ENCODE results near the gene IFFO2. TPM values are rescaled to one million over a fixed set of nuclear protein-coding genes. Genes with fewer than 3 reads are reported as not detected.

Gene IFFO2
- total and polyA plus RNA-seq, 2 donors, result 4.3 to 14.2 TPM

DNA sequence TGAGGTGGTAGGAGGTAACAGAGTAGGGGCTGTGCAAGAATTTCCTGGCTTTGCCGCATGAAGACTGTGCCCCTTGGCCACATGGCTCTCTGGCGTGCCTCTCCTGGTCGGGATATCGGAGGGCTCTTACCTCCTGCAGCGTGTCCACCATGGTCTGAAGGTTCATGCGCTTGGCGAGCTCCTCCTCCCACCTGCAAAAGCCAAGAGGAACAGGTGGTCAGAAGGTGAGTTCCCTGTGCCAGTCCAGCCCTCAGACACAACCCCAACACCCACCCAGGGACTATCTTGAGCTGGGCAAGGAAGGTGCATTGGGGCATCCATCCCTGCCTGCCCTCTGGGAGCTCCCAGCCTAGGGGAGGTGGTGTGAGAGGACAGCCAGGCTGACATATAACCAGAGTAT, 35.5 kb downstream of the IFFO2 start:
- no peak for DNase-seq (ENCODE audit: extremely low spot score)
- Histone ChIP-seq H3K27ac (ENCODE audit: low read depth) (no peak overlapping the region), H3K4me3 (ENCODE audit: low read depth, low read length) (no peak overlapping the region), H3K4me1 (ENCODE audit: insufficient read depth) (no peaks in the 10 kb centered on the region), H3K36me3 (ENCODE audit: insufficient read depth) (no peaks in the 10 kb centered on the region)
- 95% methylated on average over 7 of the region's 7 CpGs for WGBS

DNA sequence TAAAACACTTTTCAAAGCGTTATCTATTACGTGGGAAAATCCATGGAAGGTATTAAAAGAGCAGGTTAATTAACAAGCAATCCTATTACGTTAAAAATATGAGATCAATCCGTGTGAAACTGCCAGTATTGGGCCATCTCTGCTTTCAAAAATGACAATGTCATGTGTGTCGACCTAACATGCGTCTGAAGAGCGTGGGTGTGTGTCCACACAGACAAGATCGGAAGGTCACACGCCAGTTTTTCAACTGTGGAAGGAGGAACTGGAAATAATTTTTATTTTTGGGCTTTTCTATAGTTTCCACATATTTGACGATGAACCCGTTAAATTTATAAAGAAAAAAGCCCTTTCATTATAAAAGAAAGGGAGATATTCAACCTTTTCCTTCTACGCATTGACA, 36.5 kb downstream of the IFFO2 start:
- H3K4me3 ChIP-seq (ENCODE audit: low read depth, low read length), result no peak overlapping the region
- H3K4me1 ChIP-seq (ENCODE audit: insufficient read depth), result no peaks in the 10 kb centered on the region
- H3K36me3 ChIP-seq (ENCODE audit: insufficient read depth), result no peaks in the 10 kb centered on the region
- H3K27ac ChIP-seq (ENCODE audit: low read depth), result no peak overlapping the region
- DNase-seq (ENCODE audit: extremely low spot score), result no peak
- 93% methylated on average over 12 of the region's 12 CpGs for WGBS

DNA sequence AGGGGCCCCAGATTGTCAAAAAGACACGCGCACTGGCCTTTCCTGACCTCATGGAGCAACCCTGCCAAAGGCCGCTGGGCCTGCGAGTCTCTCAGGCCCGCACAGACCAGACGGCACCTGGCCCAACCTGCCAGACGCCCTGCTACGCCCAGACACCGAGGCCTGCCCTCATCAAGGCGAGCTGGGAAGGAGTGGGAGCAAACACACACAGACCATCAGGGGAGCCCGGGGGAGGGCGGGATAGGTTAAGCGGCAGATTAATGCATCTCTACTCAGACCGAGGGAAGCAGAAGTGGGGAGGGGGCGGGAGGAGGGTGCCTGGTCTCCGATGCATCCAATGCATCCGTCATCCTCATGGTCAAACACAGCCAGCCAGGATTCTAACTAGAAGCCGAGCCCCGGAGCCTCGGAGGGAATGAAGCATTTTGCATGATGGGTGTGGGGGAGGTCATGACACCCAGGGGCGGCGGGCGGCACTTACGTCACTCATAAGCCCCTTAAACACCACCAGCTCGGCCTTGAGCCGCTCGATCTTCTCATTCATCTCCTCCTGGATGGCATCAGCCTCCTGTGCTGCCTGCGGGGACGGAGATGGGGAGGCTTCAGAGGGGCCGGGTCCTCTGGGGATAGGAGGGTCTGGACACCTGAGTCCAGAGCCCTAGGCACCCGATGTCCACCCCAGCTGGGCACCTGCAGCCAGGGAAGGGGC, 37.1 kb downstream of the IFFO2 start:
- H3K27ac ChIP-seq (ENCODE audit: low read depth), result no peak overlapping the region
- no peak for DNase-seq (ENCODE audit: extremely low spot score)
- 85% methylated on average over 31 of the region's 31 CpGs for WGBS
- no peaks in the 10 kb centered on the region for H3K4me1 ChIP-seq (ENCODE audit: insufficient read depth)
- no peak overlapping the region for H3K4me3 ChIP-seq (ENCODE audit: low read depth, low read length)
- H3K36me3 ChIP-seq (ENCODE audit: insufficient read depth), result no peaks in the 10 kb centered on the region

DNA sequence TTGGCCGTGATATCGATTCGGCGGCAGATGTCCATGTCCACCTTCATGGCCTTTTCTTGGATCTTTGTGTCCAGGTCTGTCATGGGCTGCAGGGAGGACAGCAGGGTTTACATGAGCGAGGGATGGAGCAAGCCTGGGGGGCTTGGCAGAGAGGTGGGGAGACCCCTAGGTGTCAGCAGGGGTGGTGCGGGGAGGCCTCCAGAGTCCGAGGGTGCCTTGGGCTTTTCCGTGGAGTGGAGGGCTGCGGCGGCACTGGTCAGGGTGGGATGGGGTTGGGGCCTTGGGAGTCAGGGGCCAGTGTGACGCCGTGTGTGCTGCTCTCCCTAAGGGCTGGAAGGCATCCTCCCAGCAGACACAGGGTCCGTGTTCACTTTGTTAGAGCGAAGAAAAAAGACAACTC, 38.1 kb downstream of the IFFO2 start:
- H3K4me1 ChIP-seq (ENCODE audit: insufficient read depth), result no peaks in the 10 kb centered on the region
- no peaks in the 10 kb centered on the region for H3K36me3 ChIP-seq (ENCODE audit: insufficient read depth)
- no peak for DNase-seq (ENCODE audit: extremely low spot score)
- WGBS, result 93% methylated on average over 14 of the region's 14 CpGs
- H3K4me3 ChIP-seq (ENCODE audit: low read depth, low read length), result no peak overlapping the region
- no peak overlapping the region for H3K27ac ChIP-seq (ENCODE audit: low read depth)

DNA sequence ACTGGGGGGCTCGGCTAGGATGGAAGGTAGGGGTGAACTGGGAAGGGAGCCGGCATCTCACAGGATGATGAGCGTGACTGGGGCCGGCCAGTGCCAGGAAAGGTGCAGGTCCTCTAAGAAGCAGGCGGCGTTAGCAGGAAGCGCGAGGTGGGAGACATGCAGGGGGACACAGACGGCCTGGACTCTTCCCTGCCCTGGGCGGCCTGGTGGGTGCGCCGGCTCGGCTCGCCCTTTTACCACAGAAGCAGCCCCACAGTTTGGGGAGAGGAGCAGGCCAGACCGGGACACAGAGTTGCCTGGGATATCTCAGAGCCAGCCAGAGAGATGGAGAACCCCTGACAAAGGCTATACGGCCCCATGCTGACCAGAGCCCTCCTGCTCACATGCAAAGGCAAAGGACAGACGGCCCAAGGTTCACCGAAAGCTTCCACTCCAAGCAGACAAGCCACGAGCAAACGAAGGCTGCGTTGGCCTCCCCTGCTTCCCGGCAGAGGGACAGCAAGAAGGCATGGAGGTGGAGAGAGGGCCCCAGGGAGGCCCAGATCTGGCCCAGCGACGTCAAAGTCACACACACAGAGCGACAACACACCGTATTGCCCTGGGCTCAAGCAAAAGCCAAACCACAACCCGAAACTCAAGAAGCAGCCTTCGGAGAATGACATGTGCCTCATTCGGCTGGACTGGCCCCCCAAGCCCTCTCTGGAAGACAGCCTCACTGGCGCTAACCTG, 39.2 kb downstream of the IFFO2 start:
- no peaks in the 10 kb centered on the region for H3K4me1 ChIP-seq (ENCODE audit: insufficient read depth)
- no peaks in the 10 kb centered on the region for H3K36me3 ChIP-seq (ENCODE audit: insufficient read depth)
- WGBS, result 92% methylated on average over 30 of the region's 30 CpGs
- H3K27ac ChIP-seq (ENCODE audit: low read depth), result no peak overlapping the region
- no peak for DNase-seq (ENCODE audit: extremely low spot score)
- no peak overlapping the region for H3K4me3 ChIP-seq (ENCODE audit: low read depth, low read length)

DNA sequence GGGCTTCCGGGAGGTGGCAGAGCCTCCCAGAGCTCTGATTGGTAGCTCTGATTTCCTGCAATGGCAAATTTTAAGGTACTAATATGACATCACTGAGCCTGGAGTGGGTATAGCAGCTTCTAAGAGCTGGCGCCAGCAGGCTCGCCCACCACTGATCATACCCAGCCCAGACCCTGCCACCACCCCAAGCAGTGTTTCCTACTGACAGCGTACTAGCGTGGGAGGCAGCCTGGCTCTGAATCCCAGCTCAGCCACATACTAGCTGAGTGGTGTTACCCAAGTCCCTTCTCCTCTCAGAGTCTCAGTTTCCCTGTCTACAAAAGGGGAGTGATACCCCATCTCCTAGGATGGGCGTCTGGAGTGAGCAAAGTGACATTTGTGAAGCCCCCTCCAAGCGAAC, 41.1 kb downstream of the IFFO2 start:
- no peak overlapping the region for H3K27ac ChIP-seq (ENCODE audit: low read depth)
- H3K36me3 ChIP-seq (ENCODE audit: insufficient read depth), result no peaks in the 10 kb centered on the region
- DNase-seq (ENCODE audit: extremely low spot score), result no peak
- WGBS, result 94% methylated on average over 7 of the region's 7 CpGs
- H3K4me3 ChIP-seq (ENCODE audit: low read depth, low read length), result no peak overlapping the region
- H3K4me1 ChIP-seq (ENCODE audit: insufficient read depth), result no peaks in the 10 kb centered on the region

DNA sequence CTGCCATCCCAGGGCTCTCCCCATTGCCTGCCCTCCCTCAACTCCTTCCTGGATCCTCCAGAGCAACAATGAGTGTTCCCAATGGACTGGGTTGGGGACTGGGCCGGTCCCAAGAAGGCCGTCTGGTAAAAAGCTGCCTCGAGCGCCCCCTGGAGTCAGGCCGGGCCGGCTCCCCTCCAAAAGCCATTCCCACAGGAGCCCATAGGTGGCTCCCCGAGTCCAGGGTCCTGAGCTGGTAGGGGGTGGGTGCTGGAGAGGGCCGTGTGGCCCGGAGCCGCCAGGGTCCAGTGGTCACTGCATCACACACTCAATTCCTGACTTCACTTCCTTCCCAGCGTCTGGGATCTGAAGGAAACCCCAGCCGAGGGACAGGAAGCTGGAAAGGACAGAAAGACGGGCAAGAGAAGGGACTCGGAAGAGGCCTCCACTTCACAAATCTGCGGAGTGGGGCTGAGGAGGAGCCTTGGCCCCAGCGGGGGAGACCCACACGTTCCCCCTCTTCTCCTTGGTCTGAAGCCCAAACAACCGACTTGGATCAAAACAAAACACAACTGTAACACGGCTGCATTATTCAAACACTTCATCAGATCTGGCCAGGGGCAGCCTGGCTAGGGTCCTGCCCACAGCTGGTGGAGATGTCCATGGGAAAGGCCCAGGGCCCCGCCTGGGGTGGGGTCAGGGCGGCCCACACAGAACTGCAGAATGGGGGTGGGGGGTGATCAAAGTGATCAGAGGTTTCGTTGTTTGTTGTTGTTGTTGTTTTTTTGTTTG, 43.2 kb downstream of the IFFO2 start:
- WGBS, result 28% methylated on average over 22 of the region's 22 CpGs
- DNase-seq (ENCODE audit: extremely low spot score), result no peak
- Histone ChIP-seq H3K36me3 (ENCODE audit: insufficient read depth) (no peaks in the 10 kb centered on the region), H3K27ac (ENCODE audit: low read depth) (no peak overlapping the region), H3K4me1 (ENCODE audit: insufficient read depth) (no peaks in the 10 kb centered on the region), H3K4me3 (ENCODE audit: low read depth, low read length) (no peak overlapping the region)

DNA sequence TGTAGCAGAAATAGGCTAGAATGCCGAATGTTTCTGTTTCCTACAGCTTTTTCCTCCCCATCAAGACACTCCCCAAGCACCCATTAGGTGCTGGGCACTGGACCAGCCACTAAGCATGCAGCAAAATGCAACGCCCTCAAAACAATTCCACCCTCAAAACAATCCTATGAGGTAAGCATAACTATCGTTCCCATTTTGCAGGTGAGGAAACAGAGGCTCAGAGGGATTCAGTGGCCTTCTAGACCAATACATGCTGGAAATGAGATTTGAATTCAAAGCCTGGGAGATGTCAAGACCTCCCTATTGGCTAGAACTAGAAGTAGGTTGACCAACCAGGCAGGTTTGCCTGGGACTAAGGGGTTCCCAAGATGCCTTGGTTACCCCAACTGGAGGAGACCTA, 43.9 kb downstream of the IFFO2 start:
- no peak overlapping the region for H3K4me3 ChIP-seq (ENCODE audit: low read depth, low read length)
- H3K4me1 ChIP-seq (ENCODE audit: insufficient read depth), result no peaks in the 10 kb centered on the region
- peaks cover under 1% of the 10 kb centered on the region for H3K36me3 ChIP-seq (ENCODE audit: insufficient read depth)
- 93% methylated on average over 3 of the region's 3 CpGs for WGBS
- no peak overlapping the region for H3K27ac ChIP-seq (ENCODE audit: low read depth)
- no peak for DNase-seq (ENCODE audit: extremely low spot score)

DNA sequence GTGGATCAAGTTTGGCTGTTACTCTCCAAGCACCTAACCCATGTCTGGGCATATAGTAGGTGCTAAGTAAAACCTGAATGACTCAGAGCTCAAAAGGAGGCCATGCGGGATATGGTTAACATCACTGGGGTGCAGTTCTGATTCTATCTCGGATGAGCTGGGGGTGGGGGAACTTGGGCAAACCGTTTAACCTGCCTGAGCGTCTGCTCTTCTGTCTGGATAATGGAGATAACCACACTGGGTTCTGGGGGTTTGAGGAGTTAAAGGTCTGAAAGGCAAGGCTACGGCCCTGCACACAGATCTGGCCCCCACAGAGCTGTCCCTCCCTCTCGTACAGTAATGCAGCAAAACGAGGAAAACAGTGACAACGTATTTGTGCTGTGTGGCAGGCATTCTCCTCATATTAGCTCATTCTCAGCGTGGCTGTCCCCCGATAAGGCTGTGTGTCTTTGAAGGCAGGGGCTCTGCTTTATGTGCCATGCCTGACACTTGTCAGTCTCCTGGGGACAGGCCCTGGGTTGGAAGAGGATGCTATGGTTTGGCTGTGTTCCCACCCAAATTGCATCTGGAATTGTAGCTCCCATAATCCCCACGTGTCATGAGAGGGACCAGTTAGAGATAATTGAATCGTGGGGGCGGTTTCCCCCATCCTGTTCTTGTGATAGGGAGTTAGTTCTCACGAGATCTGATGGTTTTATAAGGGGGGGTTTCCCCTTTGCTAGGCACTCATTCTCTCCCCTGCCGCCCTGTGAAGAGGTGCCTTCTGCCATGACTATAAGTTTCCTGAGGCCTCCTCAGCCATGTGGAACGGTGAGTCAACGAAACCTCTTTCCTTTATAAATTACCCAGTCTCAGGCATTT, 47.3 kb downstream of the IFFO2 start:
- H3K36me3 ChIP-seq (ENCODE audit: insufficient read depth), result peaks cover 2% of the 10 kb centered on the region
- H3K4me1 ChIP-seq (ENCODE audit: insufficient read depth), result no peaks in the 10 kb centered on the region
- DNase-seq (ENCODE audit: extremely low spot score), result no peak
- H3K4me3 ChIP-seq (ENCODE audit: low read depth, low read length), result no peak overlapping the region
- no peak overlapping the region for H3K27ac ChIP-seq (ENCODE audit: low read depth)
- 78% methylated on average over 17 of the region's 17 CpGs for WGBS

DNA sequence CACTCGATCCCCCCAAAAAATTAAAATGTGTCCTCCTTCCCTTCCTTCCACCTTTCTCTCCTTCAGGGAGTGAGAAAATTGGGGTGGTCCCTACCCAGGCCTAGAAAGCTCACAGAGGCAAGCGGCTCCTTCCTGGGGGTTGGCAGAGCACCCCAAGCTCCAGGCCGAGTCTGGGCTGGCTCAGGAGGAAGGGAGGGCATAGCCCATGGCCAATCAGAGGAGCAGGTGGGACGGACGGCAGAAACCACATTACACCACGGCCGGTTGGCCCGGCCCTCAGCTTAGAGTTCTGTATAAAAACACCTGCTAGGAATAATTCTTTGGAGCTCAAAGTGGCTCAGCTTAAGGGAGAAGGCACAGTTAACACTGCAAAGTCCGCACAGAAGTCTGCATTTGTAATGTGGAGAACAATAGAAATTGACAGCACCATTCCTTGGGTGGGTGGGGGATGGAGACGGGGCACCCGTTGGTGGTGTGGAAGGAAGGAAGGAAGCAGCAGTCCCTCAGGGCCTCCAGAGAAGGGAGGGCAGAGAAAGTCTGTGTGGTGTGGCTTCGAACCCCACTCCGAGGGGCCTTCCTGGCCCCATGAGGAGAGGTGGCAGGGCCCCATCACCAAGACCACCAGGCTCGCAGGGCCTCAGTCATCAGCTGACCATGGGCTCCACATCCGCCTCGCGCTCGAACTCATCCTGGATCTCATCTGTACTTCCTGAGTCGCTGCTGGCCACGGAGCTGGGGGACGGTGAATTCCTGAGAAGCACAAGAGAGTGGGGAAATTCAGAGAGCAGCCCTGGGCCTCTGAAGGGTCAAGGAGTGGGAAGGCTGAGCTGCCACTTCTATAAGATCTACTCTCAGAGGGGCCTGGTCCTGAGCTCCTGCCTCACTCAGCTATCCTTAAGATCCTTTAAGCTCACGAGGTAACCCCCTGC, 48.3 kb downstream of the IFFO2 start:
- Histone ChIP-seq H3K4me1 (ENCODE audit: insufficient read depth) (no peaks in the 10 kb centered on the region), H3K27ac (ENCODE audit: low read depth) (no peak overlapping the region), H3K36me3 (ENCODE audit: insufficient read depth) (peaks cover 2% of the 10 kb centered on the region), H3K4me3 (ENCODE audit: low read depth, low read length) (no peak overlapping the region)
- no peak for DNase-seq (ENCODE audit: extremely low spot score)
- WGBS, result 63% methylated on average over 22 of the region's 22 CpGs

DNA sequence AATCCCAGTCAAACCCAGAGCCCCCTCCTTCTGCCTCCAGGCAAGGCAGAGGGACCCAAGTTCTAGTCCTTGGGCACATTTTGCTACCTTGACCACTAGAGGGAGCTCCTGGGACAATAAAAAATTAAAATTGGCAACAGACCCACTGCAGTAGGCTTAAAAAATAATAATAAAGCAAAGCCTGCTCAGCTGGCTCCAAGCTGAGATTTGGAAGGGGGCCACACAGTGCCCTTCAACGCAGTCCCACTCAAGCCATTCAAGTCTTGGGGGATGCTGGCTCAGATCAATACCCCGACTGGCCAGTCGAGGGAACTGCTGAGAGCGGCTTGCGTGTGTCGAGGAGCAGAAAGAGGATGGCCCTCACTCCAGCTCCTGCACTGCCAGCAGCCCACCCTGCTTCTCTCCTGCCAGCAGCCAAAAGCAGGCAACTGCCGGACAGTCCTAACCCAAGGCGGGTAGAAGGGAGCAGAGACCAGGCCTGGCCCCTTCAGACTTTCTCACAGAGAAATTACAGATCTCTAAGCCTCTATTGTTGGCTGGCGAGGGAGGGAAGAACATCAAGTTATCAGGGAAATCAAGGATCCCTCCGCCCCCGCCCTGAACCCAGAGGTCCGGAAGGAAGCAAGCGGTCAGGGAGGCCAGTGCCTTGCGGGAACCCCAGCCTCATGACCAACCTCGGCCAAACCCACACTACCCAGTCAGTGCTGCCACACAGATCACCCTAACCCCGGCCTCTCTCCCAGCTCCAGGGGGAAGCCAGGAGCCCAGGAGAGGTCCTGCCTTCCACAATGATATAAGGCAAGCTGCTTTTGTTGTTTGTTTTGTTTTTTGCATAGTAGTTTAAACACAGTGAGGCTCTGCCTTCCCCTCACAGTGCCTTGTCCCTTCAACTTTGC, 49.2 kb downstream of the IFFO2 start:
- H3K27ac ChIP-seq (ENCODE audit: low read depth), result peak overlapping the region; percentile 13
- H3K36me3 ChIP-seq (ENCODE audit: insufficient read depth), result peaks cover 2% of the 10 kb centered on the region
- WGBS, result 37% methylated on average over 16 of the region's 16 CpGs
- H3K4me3 ChIP-seq (ENCODE audit: low read depth, low read length), result no peak overlapping the region
- DNase-seq (ENCODE audit: extremely low spot score), result no peak
- H3K4me1 ChIP-seq (ENCODE audit: insufficient read depth), result no peaks in the 10 kb centered on the region

DNA sequence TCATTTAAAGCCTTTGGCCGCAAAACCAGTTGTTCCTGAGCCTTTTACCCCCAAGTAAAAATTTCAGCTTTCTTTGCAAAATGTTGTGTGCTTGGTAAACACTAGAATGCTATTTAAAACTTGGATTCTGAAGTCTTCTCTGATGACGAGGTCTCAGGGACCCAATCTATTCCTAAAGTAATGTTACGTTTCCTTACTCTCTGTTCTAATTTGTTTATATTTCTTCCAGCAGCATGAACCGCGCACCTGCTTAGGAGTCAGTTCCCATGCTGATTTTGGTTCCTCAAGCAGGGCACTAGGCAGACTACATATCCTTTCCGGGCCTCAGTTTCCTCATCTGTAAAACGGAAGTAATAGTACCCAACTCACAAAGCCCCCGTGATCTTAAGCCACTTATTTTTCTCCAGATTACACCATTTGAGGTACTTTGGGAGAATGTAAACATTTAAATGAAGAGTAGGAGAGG, 53.2 kb downstream of the IFFO2 start:
- Histone ChIP-seq H3K4me3 (ENCODE audit: low read depth, low read length) (peak overlapping the region; percentile 39), H3K27ac (ENCODE audit: low read depth) (no peak overlapping the region), H3K36me3 (ENCODE audit: insufficient read depth) (peaks cover 2% of the 10 kb centered on the region), H3K4me1 (ENCODE audit: insufficient read depth) (no peaks in the 10 kb centered on the region)
- DNase-seq (ENCODE audit: extremely low spot score), result peak; percentile 60
- WGBS, result 34% methylated on average over 8 of the region's 8 CpGs
